Colonic mucosa (tissue), 4 donors: ENCODE data around the gene MLYCD. TPM values are rescaled to one million over a fixed set of nuclear protein-coding genes. Genes with fewer than 3 reads are reported as not detected.

ENCODE experiments used
- DNase-seq: peaks from one replicate; pipeline ENCODE4 v3.0.0-alpha.2; 2020
- H3K27ac ChIP-seq: fragments of 200-600 bp; one replicate; pipeline ENCODE4 v1.8.0; 2021
- H3K27me3 ChIP-seq: fragments of 200-600 bp; one replicate; pipeline ENCODE4 v1.8.0; 2021
- H3K36me3 ChIP-seq: fragments of 200-600 bp; one replicate; pipeline ENCODE4 v1.8.0; 2021
- H3K4me1 ChIP-seq: fragments of 200-600 bp; one replicate; pipeline ENCODE4 v1.8.0; 2021; ENCODE audit warnings: mild to moderate bottlenecking
- H3K4me3 ChIP-seq: fragments of 200-600 bp; one replicate; pipeline ENCODE4 v1.8.0; 2021
- H3K9ac ChIP-seq, 2 donors: one replicate each; pipeline ENCODE4 v1.7.0; 2013; ENCODE audit warnings: control low read depth in 2 of 2, low read depth in 2 of 2, low read length in 2 of 2
- H3K9me3 ChIP-seq: fragments of 200-600 bp; one replicate; pipeline ENCODE4 v1.8.0; 2021
- CTCF ChIP-seq: fragments of 200-600 bp; IDR thresholded peaks from one replicate; pipeline ENCODE4 v1.8.0; 2022; ENCODE audit warnings: antibody characterized with exemption, mild to moderate bottlenecking
- intact Hi-C: fragments of 100-400 bp; cut with DNase I; formaldehyde crosslinking; loops from one replicate; pipeline ENCODE4 v1.14.1; 2022
- total RNA-seq, 2 donors: library from RNA; stranded (reverse); fragmentation: NEBNext Ultra II Directional in 1 of 2; extraction: Animal tissue kit (Norgen Biotek cat#: 25700) in 1 of 2; gene quantifications; one replicate each; pipeline ENCODE4 v1.2.1, GENCODE V29; 2021
- donor health status: healthy.
- donor health status: DM: no; HTN: no; CAD: no.
- donor health status: DM: no; HTN: no; CAD: no.

MLYCD gene
- total RNA-seq, 2 donors from 2014 or later = 5.5 to 10.6 TPM

- intact Hi-C loops = loop anchor here (10.0 kb wide), 2 partner anchors 221 to 521 kb away; partner anchors contain the start of gene TAF1C
- no peak overlapping the region for H3K4me3 ChIP-seq
- DNase-seq = no peak
- no peak for TF ChIP-seq CTCF
- no peaks in the 10 kb centered on the region for H3K4me1 ChIP-seq
- H3K36me3 ChIP-seq = no peaks in the 10 kb centered on the region
- H3K27ac ChIP-seq = no peak overlapping the region
- no peaks in the 10 kb centered on the region for H3K9me3 ChIP-seq
- no peak overlapping the region for H3K9ac ChIP-seq
- no peaks in the 10 kb centered on the region for H3K27me3 ChIP-seq
These were observed 64.6 kb downstream of the MLYCD start for GRCh38 chr16:83963277-83964119.

GRCh38 chr16:83964684-83965443 is 65.9 kb downstream of the MLYCD start:
- no peak for TF ChIP-seq CTCF
- DNase-seq = no peak
- intact Hi-C loops = loop anchor here (5.0 to 10.0 kb wide), 3 partner anchors 97 to 520 kb away; partner anchors contain the start of gene TAF1C
- no peak overlapping the region for H3K27ac ChIP-seq
- no peaks in the 10 kb centered on the region for H3K9me3 ChIP-seq
- H3K4me3 ChIP-seq = no peak overlapping the region
- H3K27me3 ChIP-seq = peaks cover 11% of the 10 kb centered on the region
- H3K9ac ChIP-seq = no peak overlapping the region
- H3K4me1 ChIP-seq = no peaks in the 10 kb centered on the region
- H3K36me3 ChIP-seq = no peaks in the 10 kb centered on the region

- Histone ChIP-seq H3K36me3 (no peaks in the 10 kb centered on the region), H3K27me3 (peaks cover 13% of the 10 kb centered on the region), H3K4me1 (no peaks in the 10 kb centered on the region), H3K9ac (no peak overlapping the region), H3K27ac (no peak overlapping the region), H3K4me3 (no peak overlapping the region), H3K9me3 (no peaks in the 10 kb centered on the region)
- TF ChIP-seq CTCF = no peak
- no peak for DNase-seq
- intact Hi-C loops = loop anchor here (5.0 to 10.0 kb wide), 3 partner anchors 97 to 519 kb away; partner anchors contain the start of gene TAF1C
These were observed 66.7 kb downstream of the MLYCD start for GRCh38 chr16:83965444-83966152.

- no peak for TF ChIP-seq CTCF
These were observed 67.3 kb downstream of the MLYCD start for GRCh38 chr16:83966153-83966696.

GRCh38 chr16:83967091-83967490 is 68.2 kb downstream of the MLYCD start:
- no peak for TF ChIP-seq CTCF
- DNase-seq = no peak
- Histone ChIP-seq H3K4me3 (no peak overlapping the region), H3K27ac (no peak overlapping the region), H3K36me3 (no peaks in the 10 kb centered on the region), H3K9me3 (no peaks in the 10 kb centered on the region), H3K4me1 (no peaks in the 10 kb centered on the region), H3K9ac (no peak overlapping the region), H3K27me3 (peaks cover 13% of the 10 kb centered on the region)
- intact Hi-C loops = loop anchor here (5.0 to 10.0 kb wide), 3 partner anchors 95 to 518 kb away; partner anchors contain the start of gene TAF1C

More at GRCh38 chr16:83966153-83966696, 67.3 kb downstream of the MLYCD start:
- Histone ChIP-seq H3K27me3 (peaks cover 13% of the 10 kb centered on the region), H3K9me3 (no peaks in the 10 kb centered on the region), H3K9ac (no peak overlapping the region), H3K27ac (no peak overlapping the region), H3K4me1 (no peaks in the 10 kb centered on the region), H3K36me3 (no peaks in the 10 kb centered on the region), H3K4me3 (no peak overlapping the region)
- DNase-seq = no peak
- intact Hi-C loops = loop anchor here (5.0 to 10.0 kb wide), 3 partner anchors 96 to 519 kb away; partner anchors contain the start of gene TAF1C
